Inflammatory macrophage treated with lipopolysaccharide for 1 hour (primary cell): ENCODE measurements around the gene TMEM219.

Experiments used
- DNase-seq, 2 donors: peaks; one replicate each; pipeline ENCODE4 v3.0.0-alpha.2; 2020 to 2022

The TMEM219 gene

DNA sequence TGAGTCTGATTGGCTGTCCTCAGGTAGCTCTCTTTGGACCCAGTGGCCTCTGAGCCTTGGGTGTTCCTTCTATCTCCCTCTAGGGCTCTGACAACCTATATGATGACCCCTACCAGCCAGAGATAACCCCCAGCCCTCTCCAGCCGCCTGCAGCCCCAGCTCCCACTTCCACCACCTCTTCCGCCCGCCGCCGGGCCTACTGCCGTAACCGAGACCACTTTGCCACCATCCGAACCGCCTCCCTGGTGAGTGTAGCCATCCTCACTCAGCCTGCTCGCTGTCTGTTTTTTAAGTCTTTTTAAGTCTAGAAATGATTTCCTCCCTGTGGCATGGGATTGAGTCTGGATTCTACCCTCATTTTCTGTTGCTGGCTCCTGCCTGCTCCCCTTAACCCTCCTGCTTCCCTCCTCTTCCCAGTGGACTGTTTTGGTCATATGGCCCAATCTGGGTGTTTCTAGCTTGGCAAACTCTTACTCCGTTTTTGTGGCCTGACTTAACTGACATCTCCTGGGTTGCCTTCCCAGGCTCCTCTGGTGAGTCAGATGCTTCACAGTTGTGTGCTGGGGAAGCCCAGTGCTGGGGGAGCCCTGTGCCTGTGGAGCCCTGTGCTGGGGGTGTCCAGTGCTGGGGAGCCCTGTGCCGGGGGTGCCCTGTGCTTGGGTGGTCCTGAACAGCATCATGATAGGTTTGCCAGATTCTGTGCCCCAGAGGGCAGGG is 21.7 kb downstream of the TMEM219 start:
- DNase-seq, result no peak

DNA sequence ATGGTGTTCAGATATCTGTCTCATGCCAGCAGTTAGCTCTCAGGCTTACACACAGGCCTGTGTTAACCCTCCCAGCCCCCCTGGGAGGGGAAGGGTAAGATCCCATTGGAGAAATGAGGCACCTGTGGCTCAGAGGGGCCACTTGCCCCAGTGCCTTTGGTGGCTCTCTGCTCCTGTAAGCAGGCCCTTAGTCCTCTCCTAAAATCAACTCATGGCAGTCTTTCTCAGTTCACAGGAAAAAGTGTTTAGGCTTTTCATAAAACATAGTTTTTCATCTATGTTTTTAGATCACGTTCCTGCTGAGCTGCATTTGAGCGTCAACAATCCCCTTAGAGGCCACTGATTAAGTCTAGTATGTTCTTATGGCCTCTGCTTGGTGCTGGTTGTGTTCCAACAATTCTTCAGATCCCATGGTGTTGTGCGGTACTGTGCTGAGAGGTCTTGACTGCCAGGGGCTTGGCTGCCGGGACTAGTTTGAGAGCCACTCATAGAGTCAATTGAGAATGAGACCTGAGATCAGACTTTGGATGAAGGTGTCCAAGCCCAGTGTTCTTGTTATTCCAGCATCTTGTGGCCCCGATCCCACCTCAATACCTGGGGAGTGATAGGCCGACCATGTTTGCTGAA is 22.4 kb downstream of the TMEM219 start:
- no peak for DNase-seq

DNA sequence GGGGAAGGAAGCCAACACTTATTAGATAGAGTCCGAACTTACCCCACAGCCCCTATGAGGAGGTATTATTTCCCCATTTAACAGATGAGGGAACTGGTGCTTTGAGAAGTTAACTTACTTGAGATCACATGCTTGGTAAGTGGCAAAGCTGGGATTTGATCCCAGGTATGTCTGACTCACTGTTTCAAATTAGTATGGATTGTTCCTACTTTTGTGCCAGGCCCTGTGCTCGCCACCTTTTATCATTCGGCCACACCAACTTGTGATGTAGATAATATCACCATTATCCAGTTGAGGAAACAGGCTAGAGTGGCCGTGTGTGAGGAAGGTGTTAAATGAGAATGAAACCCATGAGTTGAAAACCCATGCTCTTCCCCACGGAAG is 22.9 kb downstream of the TMEM219 start:
- no peak for DNase-seq

DNA sequence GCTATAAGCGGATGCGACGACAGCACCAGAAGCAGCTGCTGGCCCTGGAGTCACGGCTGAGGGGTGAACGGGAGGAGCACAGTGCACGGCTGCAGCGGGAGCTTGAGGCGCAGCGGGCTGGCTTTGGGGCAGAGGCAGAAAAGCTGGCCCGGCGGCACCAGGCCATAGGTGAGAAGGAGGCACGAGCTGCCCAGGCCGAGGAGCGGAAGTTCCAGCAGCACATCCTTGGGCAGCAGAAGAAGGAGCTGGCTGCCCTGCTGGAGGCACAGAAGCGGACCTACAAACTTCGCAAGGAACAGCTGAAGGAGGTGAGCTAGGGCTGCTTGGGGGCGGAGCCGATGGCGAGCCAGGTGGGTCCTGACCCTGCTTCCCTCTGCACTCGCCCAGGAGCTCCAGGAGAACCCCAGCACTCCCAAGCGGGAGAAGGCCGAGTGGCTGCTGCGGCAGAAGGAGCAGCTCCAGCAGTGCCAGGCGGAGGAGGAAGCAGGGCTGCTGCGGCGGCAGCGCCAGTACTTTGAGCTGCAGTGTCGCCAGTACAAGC is 23.5 kb downstream of the TMEM219 start:
- DNase-seq, result no peak

DNA sequence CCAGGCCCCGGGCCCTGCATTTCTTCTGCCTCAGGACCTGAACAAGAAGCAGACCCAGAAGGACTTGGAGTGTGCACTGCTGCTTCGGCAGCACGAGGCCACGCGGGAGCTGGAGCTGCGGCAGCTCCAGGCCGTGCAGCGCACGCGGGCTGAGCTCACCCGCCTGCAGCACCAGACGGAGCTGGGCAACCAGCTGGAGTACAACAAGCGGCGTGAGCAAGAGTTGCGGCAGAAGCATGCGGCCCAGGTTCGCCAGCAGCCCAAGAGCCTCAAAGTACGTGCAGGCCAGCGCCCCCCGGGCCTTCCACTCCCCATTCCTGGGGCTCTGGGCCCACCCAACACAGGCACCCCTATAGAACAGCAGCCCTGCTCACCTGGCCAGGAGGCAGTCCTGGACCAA is 24.4 kb downstream of the TMEM219 start:
- no peak for DNase-seq

DNA sequence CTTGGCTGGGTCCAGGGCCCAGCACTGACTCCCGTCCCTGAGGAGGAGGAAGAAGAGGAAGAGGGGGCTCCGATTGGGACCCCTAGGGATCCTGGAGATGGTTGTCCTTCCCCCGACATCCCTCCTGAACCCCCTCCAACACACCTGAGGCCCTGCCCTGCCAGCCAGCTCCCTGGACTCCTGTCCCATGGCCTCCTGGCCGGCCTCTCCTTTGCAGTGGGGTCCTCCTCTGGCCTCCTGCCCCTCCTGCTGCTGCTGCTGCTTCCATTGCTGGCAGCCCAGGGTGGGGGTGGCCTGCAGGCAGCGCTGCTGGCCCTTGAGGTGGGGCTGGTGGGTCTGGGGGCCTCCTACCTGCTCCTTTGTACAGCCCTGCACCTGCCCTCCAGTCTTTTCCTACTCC is 25.1 kb downstream of the TMEM219 start:
- DNase-seq, result no peak

DNA sequence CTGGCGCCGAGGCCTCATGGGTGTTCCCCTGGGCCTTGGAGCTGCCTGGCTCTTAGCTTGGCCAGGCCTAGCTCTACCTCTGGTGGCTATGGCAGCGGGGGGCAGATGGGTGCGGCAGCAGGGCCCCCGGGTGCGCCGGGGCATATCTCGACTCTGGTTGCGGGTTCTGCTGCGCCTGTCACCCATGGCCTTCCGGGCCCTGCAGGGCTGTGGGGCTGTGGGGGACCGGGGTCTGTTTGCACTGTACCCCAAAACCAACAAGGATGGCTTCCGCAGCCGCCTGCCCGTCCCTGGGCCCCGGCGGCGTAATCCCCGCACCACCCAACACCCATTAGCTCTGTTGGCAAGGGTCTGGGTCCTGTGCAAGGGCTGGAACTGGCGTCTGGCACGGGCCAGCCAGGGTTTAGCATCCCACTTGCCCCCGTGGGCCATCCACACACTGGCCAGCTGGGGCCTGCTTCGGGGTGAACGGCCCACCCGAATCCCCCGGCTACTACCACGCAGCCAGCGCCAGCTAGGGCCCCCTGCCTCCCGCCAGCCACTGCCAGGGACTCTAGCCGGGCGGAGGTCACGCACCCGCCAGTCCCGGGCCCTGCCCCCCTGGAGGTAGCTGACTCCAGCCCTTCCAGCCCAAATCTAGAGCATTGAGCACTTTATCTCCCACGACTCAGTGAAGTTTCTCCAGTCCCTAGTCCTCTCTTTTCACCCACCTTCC is 25.6 kb downstream of the TMEM219 start:
- DNase-seq, result no peak

DNA sequence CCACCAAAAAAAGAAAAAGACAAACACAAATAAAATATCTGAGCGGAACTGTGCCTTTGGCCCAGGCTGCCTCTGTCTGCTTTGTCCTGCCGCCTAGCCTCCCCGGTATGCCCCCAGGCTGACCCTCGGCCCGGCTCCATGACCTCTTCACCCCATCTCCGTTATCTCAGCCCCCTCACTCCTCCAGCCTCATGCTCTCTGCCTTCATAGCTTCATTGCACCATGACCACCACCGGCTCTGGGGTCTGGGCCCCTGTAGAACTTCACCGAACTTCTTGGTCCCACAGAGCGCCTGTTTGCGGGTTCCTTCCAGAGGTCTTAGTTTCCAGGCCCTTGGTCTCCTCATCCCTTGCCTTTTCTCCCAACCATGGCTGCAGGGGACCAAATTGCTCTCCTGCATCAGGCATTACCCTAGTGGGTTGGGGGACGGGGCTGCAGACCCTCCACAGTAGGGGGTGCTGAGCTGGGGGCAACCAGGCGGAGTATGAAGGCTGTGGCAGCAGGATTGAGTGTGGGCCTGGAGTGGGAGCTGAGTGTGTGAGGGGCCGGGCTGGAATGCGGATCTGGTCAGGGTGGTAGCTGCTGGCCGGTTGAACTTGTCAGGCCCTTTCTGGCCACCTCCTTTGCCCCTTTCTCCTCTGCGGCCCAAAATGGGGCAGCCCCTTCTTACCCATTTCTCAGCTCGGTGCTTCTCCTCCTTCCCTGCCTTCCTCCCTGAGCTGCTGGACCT is 26.6 kb downstream of the TMEM219 start:
- DNase-seq, result no peak

DNA sequence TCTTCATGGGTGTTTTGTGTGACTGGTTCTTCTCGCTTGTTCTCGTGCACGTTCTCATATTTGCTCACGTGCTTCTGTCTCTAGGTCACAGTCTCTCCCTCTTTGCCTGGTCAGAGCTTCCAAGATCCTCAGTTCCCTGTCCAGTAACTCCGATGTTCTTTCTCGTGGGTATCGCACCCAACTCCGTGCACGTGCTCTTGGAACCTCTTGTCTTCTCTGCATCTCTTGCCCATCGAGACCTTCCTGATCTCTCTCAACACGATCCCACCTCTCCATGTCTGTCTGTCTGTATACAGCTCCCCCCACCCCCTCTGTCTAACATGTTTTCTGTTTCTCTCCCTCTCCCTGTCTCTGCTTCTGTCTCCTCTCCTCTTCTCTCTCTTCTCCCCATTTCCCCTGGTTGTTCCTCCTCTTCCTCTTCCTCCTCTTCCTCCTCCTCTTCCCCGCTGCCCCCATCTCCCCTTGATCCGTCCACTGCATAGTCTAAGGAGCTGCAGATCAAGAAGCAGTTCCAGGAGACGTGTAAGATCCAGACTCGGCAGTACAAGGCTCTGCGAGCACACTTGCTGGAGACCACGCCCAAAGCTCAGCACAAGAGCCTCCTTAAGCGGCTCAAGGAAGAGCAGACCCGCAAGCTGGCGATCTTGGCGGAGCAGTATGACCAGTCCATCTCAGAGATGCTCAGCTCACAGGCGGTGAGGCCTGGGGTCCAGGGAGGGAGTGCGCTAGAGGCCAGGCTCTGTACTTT is 27.4 kb downstream of the TMEM219 start:
- no peak for DNase-seq

DNA sequence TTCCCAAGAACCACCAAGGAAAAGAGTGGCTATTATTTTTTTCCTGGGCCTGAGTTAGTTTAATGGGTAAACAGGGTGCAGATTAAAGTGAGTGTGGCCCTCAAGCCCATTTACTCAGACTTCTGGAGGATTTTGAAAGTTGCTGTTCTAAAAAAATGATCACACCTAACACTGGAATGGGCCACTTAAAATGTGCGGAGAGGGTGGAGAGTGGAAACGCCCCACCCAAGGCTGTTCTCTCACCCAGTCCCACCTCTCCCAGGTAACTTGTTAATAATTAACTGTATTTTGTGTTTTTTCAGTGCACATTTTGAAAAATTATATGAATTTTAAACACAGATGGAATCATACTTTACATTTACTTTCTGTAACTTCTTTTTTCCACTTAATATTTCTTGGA is 28.2 kb downstream of the TMEM219 start:
- DNase-seq, result no peak

DNA sequence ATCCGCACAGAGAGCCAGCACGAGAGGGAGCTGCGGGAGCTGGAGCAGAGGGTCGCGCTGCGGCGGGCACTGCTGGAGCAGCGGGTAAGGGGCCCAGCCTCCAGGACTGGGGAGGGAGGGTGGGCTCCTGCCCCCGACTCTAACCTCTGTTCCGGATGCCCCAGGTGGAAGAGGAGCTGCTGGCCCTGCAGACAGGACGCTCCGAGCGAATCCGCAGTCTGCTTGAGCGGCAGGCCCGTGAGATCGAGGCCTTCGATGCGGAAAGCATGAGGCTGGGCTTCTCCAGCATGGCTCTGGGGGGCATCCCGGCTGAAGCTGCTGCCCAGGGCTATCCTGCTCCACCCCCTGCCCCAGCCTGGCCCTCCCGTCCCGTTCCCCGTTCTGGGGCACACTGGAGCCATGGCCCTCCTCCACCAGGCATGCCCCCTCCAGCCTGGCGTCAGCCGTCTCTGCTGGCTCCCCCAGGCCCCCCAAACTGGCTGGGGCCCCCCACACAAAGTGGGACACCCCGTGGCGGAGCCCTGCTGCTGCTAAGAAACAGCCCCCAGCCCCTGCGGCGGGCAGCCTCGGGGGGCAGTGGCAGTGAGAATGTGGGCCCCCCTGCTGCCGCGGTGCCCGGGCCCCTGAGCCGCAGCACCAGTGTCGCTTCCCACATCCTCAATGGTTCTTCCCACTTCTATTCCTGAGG is 29.1 kb downstream of the TMEM219 start:
- DNase-seq, result no peak

DNA sequence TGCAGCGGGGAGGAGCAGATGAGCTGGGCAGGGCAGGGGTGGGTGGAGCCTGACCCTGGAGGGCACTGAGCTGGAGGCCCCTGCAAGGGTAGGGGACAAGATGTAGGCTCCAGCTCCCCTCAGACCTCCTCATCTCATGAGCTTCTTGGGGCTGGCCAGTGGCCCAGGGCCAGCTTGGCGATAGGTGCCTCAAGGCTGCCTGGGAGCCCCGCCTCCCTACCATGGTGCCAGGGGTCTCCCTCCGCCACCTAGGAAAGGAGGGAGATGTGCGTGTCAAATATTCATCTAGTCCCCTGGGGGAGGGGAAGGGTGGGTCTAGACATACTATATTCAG is 29.7 kb downstream of the TMEM219 start:
- DNase-seq, result no peak

DNA sequence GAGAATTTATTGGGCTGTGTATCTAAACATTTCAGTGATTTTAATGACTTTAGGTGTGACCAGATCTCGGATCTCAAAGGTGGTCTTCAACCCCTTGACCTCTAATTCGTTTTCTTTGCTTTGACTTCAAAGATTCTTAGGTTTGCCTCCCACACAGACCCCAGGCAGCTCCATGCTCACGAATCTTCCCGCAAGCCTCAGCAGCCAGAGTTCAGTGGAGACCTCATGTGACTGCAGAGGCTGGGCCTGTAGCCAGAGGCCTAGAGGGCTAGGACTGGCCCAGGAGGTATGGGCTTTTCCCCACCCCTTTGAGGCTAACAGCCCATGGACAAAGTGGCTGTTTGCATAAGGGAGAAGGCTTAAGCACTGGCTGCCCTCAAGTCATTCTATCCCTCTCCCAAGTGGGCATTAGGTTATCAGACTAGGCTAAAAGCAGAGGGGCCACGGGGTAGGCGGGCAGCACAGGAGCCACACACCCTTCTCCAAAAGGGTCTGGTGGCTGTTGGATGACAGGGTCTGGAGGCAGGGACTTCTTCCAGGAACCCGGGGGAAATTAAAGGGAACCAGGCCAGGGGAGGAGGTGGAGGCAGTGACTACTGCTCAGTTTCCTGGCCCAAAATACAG is 30.6 kb downstream of the TMEM219 start:
- no peak for DNase-seq

DNA sequence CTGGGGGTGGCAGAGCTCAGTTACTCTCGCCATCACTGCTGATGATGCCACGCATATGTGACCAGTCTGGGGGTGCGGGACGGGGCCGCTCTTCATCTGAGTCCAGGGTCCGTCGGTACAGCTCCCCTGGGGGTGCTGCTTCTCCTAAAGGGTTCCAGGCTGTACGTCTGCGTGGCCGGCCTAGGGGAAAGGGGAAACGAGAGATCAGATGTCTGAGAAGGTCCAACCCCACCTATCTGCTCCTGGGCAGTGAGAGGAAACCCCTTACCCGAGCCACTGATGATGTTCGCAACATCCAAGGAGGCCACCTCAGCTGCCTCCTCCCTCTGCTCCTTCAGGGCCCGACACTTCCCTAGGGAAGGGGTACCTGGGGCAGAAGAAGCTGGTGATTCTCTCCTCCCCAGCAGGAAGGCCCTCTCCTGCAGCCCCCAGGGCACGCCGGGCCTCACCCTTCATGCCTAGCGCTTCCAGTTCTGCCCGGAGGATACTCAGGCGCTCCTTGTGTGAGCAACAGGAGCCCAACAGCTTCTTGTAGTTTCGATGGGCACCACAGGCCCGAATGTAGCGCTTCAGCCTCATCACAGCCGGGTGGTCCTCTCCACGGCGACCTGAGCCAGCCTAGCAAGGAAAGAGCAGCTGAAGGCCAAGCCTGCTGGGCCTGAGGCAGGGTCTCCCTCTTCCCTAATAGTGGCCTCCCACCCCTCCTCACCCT is 31.5 kb downstream of the TMEM219 start:
- DNase-seq, result no peak

DNA sequence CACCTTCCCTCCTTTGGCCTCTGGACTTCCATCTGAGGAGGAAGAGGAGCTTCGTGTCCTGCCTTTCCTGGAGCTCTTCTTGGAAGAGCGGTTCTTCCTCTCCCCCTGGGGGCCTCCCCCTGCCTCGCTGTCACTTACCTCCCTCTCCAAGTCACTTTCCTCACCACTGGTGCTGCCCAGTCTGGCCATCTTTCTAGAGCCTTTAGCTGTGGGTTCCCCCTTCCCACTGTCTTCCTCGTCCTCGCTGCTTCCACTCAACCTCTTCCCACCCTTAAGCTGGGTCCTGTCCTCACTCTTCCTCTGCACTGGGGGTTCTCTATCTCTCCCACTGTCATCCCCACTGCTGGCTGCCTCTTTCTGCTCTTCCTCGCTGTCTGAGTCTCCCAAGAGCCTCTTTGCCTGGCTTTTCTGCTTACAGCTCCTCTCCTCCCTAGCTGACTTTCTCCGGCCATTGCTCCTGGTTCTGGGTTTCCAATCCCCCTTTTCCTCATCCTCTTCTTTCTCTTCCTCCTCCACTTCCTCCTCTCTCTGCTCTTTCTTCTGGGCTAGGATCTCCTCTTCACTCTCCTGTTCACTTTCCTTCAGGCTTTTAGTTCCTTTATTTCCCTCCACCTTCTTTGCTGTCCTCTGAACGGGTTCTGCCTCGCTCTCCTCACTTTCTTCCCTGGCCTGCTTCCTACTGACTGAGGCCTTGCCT is 32.2 kb downstream of the TMEM219 start:
- DNase-seq, result no peak

DNA sequence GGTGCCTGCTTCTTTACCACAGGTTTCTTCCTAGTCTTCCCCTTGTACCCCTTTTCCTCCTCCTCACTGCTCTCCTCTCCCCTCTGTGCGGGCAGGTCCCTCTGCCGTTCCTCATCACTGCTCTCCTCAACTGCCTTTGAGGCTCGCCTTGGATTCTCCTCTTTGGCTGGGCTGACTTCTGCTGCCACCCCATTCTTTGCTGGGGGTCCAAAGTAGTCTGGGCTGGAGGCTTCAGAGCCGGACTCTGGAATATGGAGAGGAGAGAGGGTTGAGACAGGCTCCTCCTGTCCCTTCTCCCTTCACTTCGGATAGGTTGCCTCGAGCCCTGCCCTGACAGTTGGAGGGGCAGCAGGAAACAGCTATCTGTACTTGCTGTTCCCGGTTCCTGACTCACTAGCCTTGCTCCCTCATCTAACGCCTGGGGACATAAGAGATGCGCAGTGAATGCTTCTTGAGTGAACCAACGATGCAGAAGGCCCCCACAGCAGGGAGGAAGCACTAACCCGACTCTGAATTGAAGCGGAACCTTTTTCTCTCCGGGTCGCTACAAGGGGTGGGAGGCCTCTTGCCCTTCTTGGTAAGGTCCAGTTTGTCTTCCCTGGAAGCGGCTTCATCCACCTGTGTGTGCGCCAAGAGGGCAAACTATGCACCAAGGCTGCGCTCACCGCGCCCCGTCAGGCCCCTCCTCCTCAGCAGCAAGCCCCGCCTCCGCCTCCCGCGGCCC is 32.9 kb downstream of the TMEM219 start:
- no peak for DNase-seq

DNA sequence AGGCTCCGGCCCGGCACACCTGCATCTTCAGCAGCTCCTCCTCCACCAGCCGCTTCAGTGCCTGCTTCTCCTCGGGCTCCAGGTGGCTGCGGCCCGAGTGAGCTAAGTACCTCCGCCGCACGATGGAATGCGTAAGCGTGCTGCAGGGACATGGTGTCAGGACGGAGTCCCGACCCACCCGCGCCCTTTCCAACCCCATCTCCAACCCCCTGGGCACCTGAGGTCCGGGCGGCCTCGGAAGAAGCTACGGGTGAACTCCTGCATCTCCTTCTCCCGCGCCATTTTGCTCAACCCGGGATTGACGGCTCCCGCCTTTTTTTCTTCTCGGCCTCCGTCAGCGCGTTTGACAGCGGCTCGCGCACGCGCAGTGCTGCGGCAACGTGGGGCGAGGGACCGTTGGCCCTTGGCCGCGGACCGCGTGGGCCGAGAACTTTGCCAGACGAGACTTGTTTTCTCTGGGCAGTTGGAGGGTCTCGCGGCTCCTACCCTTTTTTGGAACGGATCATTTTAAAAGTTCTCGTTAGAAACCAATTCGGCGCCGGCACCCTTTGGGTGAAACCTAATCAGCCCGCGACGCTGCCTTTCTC is 33.5 kb downstream of the TMEM219 start, which contains the start of gene HIRIP3:
Gene HIRIP3 (minus strand): TSS at position 294 of the 587 bp plus-strand sequence. CDS start 12 bp downstream, at position 282.
- DNase-seq, result peak; percentile 82 to 91

DNA sequence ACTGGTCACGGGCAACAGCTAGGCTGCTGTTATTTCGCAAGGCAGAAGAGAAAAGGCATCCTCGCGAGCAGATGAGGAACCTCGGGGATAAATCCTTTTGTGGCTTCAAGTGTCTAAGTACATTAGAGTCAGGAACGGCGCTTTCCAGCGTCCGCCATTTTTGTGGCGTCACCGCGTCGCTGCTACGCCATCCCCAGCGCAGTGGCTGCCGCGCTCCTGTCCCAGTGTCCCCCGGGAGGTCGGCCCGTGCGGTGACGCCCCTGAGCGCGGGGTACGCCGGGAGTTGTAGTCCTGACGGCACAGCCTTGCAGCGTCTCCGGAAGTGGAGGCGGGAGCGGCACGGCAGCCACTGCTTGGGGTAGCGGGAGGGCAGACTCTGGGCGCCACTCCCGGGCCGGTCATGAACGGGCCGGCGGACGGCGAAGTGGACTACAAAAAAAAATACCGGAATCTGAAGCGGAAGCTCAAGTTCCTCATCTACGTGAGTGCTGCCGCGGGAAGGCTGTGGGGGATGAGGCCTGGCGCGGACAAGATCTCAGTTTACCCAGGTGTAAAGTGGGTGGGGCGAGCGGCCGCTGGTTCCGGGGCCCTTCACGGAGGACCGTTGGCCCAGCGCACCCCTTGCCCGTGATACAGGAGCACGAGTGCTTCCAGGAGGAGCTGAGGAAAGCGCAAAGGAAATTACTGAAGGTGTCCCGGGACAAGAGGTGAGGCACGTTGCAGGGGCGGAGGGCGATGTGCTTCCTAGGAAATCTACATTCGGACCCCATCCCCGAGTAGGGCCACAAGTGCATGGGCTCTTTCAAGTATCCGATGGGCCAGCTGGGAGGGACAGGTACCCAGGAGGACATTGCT is 34.3 kb downstream of the TMEM219 start, which contains the start of gene INO80E:
Gene INO80E (plus strand): TSS at position 331 of the 855 bp plus-strand sequence. CDS start 70 bp downstream, at position 401.
- DNase-seq, result peak; percentile 96 to 98
